ENCODE data around the gene MYB.

GRCh38 chr6:135202836-135203235, 21.7 kb downstream of the MYB start:
- no peak for TF ChIP-seq CTCF (IDR thresholded peaks at IDR 0.05)
- no peak for TF ChIP-seq POLR2A (IDR thresholded peaks at IDR 0.05)
